ENCODE results near the gene FBXL7.

FBXL7 gene

GRCh38 chr5:15501091-15501791 is 1.3 kb downstream of the FBXL7 start:
- no peak overlapping the region for H3K4me3 ChIP-seq (replicated peaks; ENCODE audit: low read depth, low read length)
- H3K36me3 ChIP-seq (ENCODE audit: control insufficient read depth, insufficient read depth, low read length) = no peaks in the 10 kb centered on the region
- H3K27me3 ChIP-seq (replicated peaks; ENCODE audit: control insufficient read depth, insufficient read depth, low read length) = no peaks in the 10 kb centered on the region
- no peak for DNase-seq (ENCODE audit: extremely low read depth, insufficient read length)
- no peak for TF ChIP-seq CTCF (IDR thresholded peaks at IDR 0.05; ENCODE audit: insufficient read depth, low read length, poor library complexity, severe bottlenecking)

- TF ChIP-seq CTCF (IDR thresholded peaks at IDR 0.05; ENCODE audit: insufficient read depth, low read length, poor library complexity, severe bottlenecking) = no peak
- H3K4me3 ChIP-seq (replicated peaks; ENCODE audit: low read depth, low read length) = no peak overlapping the region
- no peak for DNase-seq (ENCODE audit: extremely low read depth, insufficient read length)
- no peaks in the 10 kb centered on the region for H3K27me3 ChIP-seq (replicated peaks; ENCODE audit: control insufficient read depth, insufficient read depth, low read length)
- H3K36me3 ChIP-seq (ENCODE audit: control insufficient read depth, insufficient read depth, low read length) = no peaks in the 10 kb centered on the region
Observed at GRCh38 chr5:15502208-15502607, 2.2 kb downstream of the FBXL7 start.

GRCh38 chr5:15506146-15506545 is 6.2 kb downstream of the FBXL7 start:
- Histone ChIP-seq H3K36me3 (ENCODE audit: control insufficient read depth, insufficient read depth, low read length) (no peaks in the 10 kb centered on the region), H3K27me3 (replicated peaks; ENCODE audit: control insufficient read depth, insufficient read depth, low read length) (no peaks in the 10 kb centered on the region), H3K4me3 (replicated peaks; ENCODE audit: low read depth, low read length) (no peak overlapping the region)
- TF ChIP-seq CTCF (IDR thresholded peaks at IDR 0.05; ENCODE audit: insufficient read depth, low read length, poor library complexity, severe bottlenecking) = no peak
- no peak for DNase-seq (ENCODE audit: extremely low read depth, insufficient read length)

GRCh38 chr5:15506897-15507296 is 6.9 kb downstream of the FBXL7 start:
- no peak for TF ChIP-seq CTCF (IDR thresholded peaks at IDR 0.05; ENCODE audit: insufficient read depth, low read length, poor library complexity, severe bottlenecking)
- H3K27me3 ChIP-seq (replicated peaks; ENCODE audit: control insufficient read depth, insufficient read depth, low read length) = no peaks in the 10 kb centered on the region
- H3K36me3 ChIP-seq (ENCODE audit: control insufficient read depth, insufficient read depth, low read length) = no peaks in the 10 kb centered on the region
- no peak for DNase-seq (ENCODE audit: extremely low read depth, insufficient read length)
- no peak overlapping the region for H3K4me3 ChIP-seq (replicated peaks; ENCODE audit: low read depth, low read length)

- DNase-seq (ENCODE audit: extremely low read depth, insufficient read length) = no peak
- no peak for TF ChIP-seq CTCF (IDR thresholded peaks at IDR 0.05; ENCODE audit: insufficient read depth, low read length, poor library complexity, severe bottlenecking)
- Histone ChIP-seq H3K27me3 (replicated peaks; ENCODE audit: control insufficient read depth, insufficient read depth, low read length) (no peaks in the 10 kb centered on the region), H3K36me3 (ENCODE audit: control insufficient read depth, insufficient read depth, low read length) (no peaks in the 10 kb centered on the region), H3K4me3 (replicated peaks; ENCODE audit: low read depth, low read length) (no peak overlapping the region)
Observed at GRCh38 chr5:15510092-15510491, 10.1 kb downstream of the FBXL7 start.

- H3K27me3 ChIP-seq (replicated peaks; ENCODE audit: control insufficient read depth, insufficient read depth, low read length) = no peaks in the 10 kb centered on the region
- no peak for TF ChIP-seq CTCF (IDR thresholded peaks at IDR 0.05; ENCODE audit: insufficient read depth, low read length, poor library complexity, severe bottlenecking)
- no peaks in the 10 kb centered on the region for H3K36me3 ChIP-seq (ENCODE audit: control insufficient read depth, insufficient read depth, low read length)
- DNase-seq (ENCODE audit: extremely low read depth, insufficient read length) = no peak
- H3K4me3 ChIP-seq (replicated peaks; ENCODE audit: low read depth, low read length) = no peak overlapping the region
Observed at GRCh38 chr5:15510831-15511230, 10.9 kb downstream of the FBXL7 start.
